ENCODE measurements around the gene RBM5.

The RBM5 gene

GRCh38 chr3:50102558-50102957, 13.8 kb downstream of the RBM5 start:
- no peak for TF ChIP-seq CTCF (IDR thresholded peaks at IDR 0.05; ENCODE audit: insufficient read depth, low read depth, low read length, missing control alignments)
- no peak for DNase-seq (ENCODE audit: low read depth)
- no peak overlapping the region for H3K4me3 ChIP-seq (ENCODE audit: low read depth, low read length)

- TF ChIP-seq CTCF (IDR thresholded peaks at IDR 0.05; ENCODE audit: insufficient read depth, low read depth, low read length, missing control alignments): no peak
- H3K4me3 ChIP-seq (ENCODE audit: low read depth, low read length): no peak overlapping the region
- no peak for DNase-seq (ENCODE audit: low read depth)
Measured at GRCh38 chr3:50111757-50112156, 23.0 kb downstream of the RBM5 start.

- DNase-seq (ENCODE audit: low read depth): no peak
- no peak overlapping the region for H3K4me3 ChIP-seq (ENCODE audit: low read depth, low read length)
- no peak for TF ChIP-seq CTCF (IDR thresholded peaks at IDR 0.05; ENCODE audit: insufficient read depth, low read depth, low read length, missing control alignments)
Measured at GRCh38 chr3:50112462-50112861, 23.7 kb downstream of the RBM5 start.

- DNase-seq (ENCODE audit: low read depth): no peak
- TF ChIP-seq CTCF (IDR thresholded peaks at IDR 0.05; ENCODE audit: insufficient read depth, low read depth, low read length, missing control alignments): no peak
- no peak overlapping the region for H3K4me3 ChIP-seq (ENCODE audit: low read depth, low read length)
Measured at GRCh38 chr3:50117120-50117519, 28.4 kb downstream of the RBM5 start.

GRCh38 chr3:50118237-50118636, 29.5 kb downstream of the RBM5 start:
- TF ChIP-seq CTCF (IDR thresholded peaks at IDR 0.05; ENCODE audit: insufficient read depth, low read depth, low read length, missing control alignments): no peak
- no peak overlapping the region for H3K4me3 ChIP-seq (ENCODE audit: low read depth, low read length)
- no peak for DNase-seq (ENCODE audit: low read depth)

- no peak overlapping the region for H3K4me3 ChIP-seq (ENCODE audit: low read depth, low read length)
- TF ChIP-seq CTCF (IDR thresholded peaks at IDR 0.05; ENCODE audit: insufficient read depth, low read depth, low read length, missing control alignments): no peak
- DNase-seq (ENCODE audit: low read depth): no peak
Measured at GRCh38 chr3:50119786-50120185, 31.1 kb downstream of the RBM5 start.

- no peak for DNase-seq (ENCODE audit: low read depth)
- TF ChIP-seq CTCF (IDR thresholded peaks at IDR 0.05; ENCODE audit: insufficient read depth, low read depth, low read length, missing control alignments): no peak
- no peak overlapping the region for H3K4me3 ChIP-seq (ENCODE audit: low read depth, low read length)
Measured at GRCh38 chr3:50120364-50121071, 31.8 kb downstream of the RBM5 start.
